Mammary microvascular endothelial cell (primary cell): Measurements from ENCODE around the gene KLF4. TPM values are rescaled to one million over a fixed set of nuclear protein-coding genes. Genes with fewer than 3 reads are reported as not detected.

Source experiments
- total RNA-seq: library from RNA; depleted of rRNA; stranded (reverse); fragments of >200 nt; gene quantifications from 2 replicates; pipeline ENCODE4 v1.2.3, GENCODE V29; 2015

KLF4 gene
- total RNA-seq = 2.2 and 2.6 TPM in 2 replicates

DNA sequence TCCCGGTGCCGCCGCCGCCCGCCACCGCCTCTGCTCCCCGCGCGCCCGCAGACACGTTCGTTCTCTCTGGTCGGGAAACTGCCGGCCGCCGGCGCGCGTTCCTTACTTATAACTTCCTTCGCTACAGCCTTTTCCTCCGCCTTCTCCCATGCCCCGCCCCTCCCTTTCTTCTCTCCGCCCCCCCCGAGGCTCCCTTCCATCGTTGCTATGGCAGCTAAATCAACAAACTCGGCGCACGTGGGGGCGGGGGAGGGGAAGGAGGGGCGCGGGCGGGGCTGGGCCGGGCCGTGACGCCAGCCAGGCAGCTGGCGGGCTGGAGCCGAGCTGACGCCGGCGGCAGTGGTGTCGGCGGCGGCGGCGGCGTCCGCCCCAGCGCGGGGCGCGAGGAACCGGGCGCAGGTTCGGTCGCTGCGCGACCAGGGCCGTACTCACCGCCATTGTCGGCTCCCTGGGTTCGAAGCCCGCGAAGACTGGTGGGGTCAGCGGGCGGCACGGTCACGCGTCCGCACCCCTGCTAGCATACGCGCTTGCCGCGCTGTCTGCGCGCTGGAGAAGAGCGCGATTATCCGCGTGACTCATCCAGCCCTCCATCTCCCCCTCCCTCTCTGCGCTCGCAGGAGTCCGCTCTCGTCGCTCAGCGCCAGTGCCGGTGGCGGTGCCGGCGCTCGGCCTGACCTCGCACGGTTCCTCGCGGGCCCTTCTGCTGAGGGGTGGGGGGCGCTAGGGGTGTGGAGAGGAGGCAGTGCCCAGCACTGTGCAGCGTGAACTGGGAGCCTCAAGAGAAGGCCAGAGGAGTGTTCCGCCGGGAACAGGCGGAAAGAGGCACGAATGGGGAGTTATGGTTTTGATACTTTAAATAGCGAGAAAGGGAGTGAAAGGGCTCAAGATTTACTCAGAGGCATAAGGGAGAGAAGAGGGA, at the start of gene KLF4:
Gene KLF4 (minus strand): TSS at position 83 of the 919 bp plus-strand sequence. CDS start 597 bp downstream, outside the sequence.

Other genes starting within 250 kb of the KLF4 start
- gene RAD23B, start 206.5 kb downstream of the KLF4 start, total RNA-seq = 65.9 and 67.4 TPM in 2 replicates